PC-9 (cell line): ENCODE data around the gene BCKDK.

Experiments used
- EZH2 ChIP-seq: fragments of 200-600 bp; sonication (generic); IDR thresholded peaks from 2 replicates; pipeline ENCODE4 v1.8.0; 2017; ENCODE audit warnings: antibody characterized with exemption, low read depth
- TF ChIP-seq, protein P1 (sequence below): fragments of 200-600 bp; sonication (generic); conservative IDR thresholded peaks from 2 replicates; pipeline ENCODE4 v1.6.1; 2017; ENCODE audit warnings: mixed run types, antibody characterized with exemption, mild to moderate bottlenecking, moderate library complexity

DNA sequence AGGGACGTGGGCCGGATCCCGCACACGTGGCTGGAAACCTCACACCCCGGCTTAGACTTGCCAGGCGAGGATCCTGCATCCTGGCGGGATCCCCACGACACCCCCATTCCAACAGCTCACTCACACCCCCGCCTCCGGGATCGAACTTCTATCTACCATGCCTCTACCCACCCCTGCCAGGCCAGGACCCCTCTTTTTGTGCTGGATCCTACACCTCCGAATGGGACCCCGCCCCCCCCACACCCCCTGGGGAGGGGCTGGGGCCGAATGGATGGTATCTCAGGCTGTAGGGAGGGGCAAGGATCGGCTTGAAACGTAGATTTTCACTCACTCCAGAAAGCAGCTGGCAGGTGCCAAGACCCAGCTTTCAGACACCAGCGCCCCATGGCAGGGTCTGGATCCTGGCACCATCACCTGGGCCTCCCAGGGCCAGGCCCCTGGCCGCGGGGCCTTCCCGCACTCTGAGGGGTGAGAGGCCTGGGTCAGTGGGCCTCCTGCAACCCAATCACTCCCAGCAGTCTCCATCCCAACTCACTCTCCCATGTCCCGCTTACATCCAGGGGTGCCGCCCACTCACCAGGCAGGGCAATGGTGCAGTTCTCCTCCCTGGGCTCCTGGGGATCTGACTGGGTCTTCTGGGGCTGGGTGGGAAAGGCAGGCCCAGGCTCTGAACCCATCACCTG, 35.0 kb downstream of the BCKDK start:
- TF ChIP-seq, protein P1, sequence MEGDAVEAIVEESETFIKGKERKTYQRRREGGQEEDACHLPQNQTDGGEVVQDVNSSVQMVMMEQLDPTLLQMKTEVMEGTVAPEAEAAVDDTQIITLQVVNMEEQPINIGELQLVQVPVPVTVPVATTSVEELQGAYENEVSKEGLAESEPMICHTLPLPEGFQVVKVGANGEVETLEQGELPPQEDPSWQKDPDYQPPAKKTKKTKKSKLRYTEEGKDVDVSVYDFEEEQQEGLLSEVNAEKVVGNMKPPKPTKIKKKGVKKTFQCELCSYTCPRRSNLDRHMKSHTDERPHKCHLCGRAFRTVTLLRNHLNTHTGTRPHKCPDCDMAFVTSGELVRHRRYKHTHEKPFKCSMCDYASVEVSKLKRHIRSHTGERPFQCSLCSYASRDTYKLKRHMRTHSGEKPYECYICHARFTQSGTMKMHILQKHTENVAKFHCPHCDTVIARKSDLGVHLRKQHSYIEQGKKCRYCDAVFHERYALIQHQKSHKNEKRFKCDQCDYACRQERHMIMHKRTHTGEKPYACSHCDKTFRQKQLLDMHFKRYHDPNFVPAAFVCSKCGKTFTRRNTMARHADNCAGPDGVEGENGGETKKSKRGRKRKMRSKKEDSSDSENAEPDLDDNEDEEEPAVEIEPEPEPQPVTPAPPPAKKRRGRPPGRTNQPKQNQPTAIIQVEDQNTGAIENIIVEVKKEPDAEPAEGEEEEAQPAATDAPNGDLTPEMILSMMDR, result no peak
- TF ChIP-seq EZH2, result no peak
